Measurements from ENCODE around the gene TMEM9B. TPM values are rescaled to one million over a fixed set of nuclear protein-coding genes. Genes with fewer than 3 reads are reported as not detected.

Gene TMEM9B
- total and polyA plus RNA-seq, 8 donors, result 12.8 to 39.4 (median 19.5) TPM

DNA sequence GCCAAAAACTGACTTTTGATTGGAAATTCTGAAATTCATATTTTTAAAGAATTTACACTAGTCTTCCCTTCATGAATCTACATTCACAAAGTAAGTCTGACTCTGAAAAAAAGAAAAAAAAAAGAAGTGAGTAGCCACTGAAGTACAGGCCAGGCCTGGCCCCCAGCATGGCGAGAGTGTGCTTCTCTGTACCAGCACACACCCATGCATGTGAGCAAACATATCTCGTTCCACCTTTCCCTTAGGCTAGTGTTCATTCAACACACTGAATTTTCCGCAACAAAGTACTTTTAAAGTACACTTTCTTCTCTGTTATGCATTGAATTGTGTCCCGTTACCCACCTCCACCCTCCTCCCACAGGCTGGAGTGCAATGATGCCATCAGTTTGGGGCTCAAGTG is 36.0 kb downstream of the TMEM9B start:
- no peaks in the 10 kb centered on the region for H3K4me1 ChIP-seq
- no peaks in the 10 kb centered on the region for H3K27me3 ChIP-seq
- H3K27ac ChIP-seq, result no peak overlapping the region
- DNase-seq (no peak), ATAC-seq (no peak), FAIRE-seq (no peak)
- TF ChIP-seq CTCF (IDR thresholded peaks at IDR 0.05), result no peak
- WGBS, 2 donors, result 88 to 90% methylated on average over 4 of the region's 4 CpGs
- H3K4me3 ChIP-seq, result no peak overlapping the region
- no peaks in the 10 kb centered on the region for H3K36me3 ChIP-seq
- intact Hi-C loops (cut with DNase I), result no loop called here
- H3K9me3 ChIP-seq, result no peaks in the 10 kb centered on the region

- Histone ChIP-seq H3K36me3 (no peaks in the 10 kb centered on the region), H3K9me3 (no peaks in the 10 kb centered on the region), H3K27me3 (no peaks in the 10 kb centered on the region), H3K4me3 (no peak overlapping the region), H3K4me1 (no peaks in the 10 kb centered on the region), H3K27ac (no peak overlapping the region)
- no peak for TF ChIP-seq CTCF (IDR thresholded peaks at IDR 0.05)
- ATAC-seq, result no peak
- DNase-seq, result no peak
- 82 to 90% methylated on average over 5 of the region's 5 CpGs for WGBS, 2 donors
- intact Hi-C loops (cut with DNase I), result no loop called here
- no peak for FAIRE-seq
These were observed 37.0 kb downstream of the TMEM9B start for GRCh38 chr11:8927233-8927632.

DNA sequence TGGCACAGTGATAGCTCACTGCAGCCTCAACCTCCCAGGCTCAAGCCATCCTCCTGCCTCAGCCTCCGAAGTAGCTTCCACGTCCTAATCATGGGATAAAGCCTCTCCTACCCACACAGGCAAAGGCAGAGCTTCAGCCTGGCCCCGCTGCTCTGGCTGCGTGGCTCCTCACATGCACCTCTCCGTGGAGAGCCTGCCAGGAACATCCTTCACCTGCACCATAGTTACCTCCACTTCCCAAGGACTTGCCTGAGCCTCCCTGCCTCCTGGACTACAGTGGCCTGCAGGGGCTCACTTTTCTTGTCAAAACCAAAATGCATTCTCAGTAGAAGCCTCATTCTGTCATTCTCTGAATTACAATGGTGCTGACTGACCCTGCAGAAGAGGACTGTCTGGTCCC is 38.0 kb downstream of the TMEM9B start:
- ATAC-seq, result no peak
- H3K27ac ChIP-seq, result no peak overlapping the region
- WGBS, 2 donors, result 85 to 92% methylated on average over 5 of the region's 5 CpGs
- no peak overlapping the region for H3K4me3 ChIP-seq
- H3K36me3 ChIP-seq, result peaks cover 0 to 6% (median 0%) of the 10 kb centered on the region in 3 donors
- no peak for DNase-seq
- intact Hi-C loops (cut with DNase I), result no loop called here
- no peak for FAIRE-seq
- H3K9me3 ChIP-seq, result no peaks in the 10 kb centered on the region
- H3K27me3 ChIP-seq, result no peaks in the 10 kb centered on the region
- TF ChIP-seq CTCF (IDR thresholded peaks at IDR 0.05), result no peak
- no peaks in the 10 kb centered on the region for H3K4me1 ChIP-seq

DNA sequence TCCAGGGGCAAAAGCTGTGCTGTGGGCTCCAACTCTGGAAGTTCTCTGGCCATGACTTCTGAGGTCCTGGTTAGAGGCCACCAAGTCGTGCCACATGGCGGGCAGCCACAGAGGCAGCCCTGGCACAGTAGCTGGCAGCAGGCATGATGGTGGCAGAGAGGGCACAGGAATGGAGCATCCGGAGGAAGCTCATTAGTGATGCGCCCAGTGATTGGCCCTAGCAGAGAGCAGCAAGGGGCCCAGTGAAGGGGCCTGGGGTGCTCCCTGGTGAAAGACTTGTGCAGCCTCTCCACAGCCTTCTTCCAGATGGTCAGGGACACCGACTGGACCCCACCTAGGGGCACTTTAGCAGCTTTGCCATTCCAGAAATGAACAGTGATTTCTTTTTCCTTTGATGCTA is 38.5 kb downstream of the TMEM9B start:
- no peak for ATAC-seq

DNA sequence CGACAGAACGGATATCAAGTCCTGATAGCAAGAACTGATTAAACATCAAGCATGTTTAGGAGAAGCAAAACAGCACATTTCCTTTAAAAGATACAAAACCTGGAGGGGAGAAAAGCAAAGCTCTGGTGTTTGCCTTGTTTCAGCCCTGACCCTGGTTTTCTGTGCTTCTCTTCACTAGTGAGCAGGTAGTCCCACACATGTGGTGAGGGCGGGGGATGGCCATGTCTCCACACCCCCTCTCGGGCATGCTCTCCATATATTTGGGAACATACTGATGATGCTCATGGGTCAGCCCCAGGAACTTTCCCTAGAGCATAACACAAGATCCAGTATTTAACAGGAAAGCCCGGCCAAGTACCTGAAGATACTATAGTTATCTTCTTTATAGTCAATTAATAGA is 41.6 kb downstream of the TMEM9B start:
- WGBS, 2 donors, result 80 to 88% methylated on average over 5 of the region's 5 CpGs
- H3K4me3 ChIP-seq, result no peak overlapping the region
- intact Hi-C loops (cut with DNase I), result no loop called here
- no peak for ATAC-seq
- H3K4me1 ChIP-seq, result no peaks in the 10 kb centered on the region
- H3K9me3 ChIP-seq, result no peaks in the 10 kb centered on the region
- peaks cover 0 to 29% (median 8%) of the 10 kb centered on the region in 3 donors for H3K36me3 ChIP-seq
- TF ChIP-seq CTCF (IDR thresholded peaks at IDR 0.05), result no peak
- H3K27ac ChIP-seq, result no peak overlapping the region
- FAIRE-seq, result no peak
- no peaks in the 10 kb centered on the region for H3K27me3 ChIP-seq
- no peak for DNase-seq

More for the DNA sequence above, 38.5 kb downstream of the TMEM9B start:
- intact Hi-C loops (cut with DNase I), result no loop called here
- H3K9me3 ChIP-seq, result no peaks in the 10 kb centered on the region
- H3K4me1 ChIP-seq, result no peaks in the 10 kb centered on the region
- no peak overlapping the region for H3K4me3 ChIP-seq
- no peak for FAIRE-seq
- H3K27me3 ChIP-seq, result no peaks in the 10 kb centered on the region
- no peak overlapping the region for H3K27ac ChIP-seq
- DNase-seq, result no peak
- H3K36me3 ChIP-seq, result peaks cover 0 to 6% (median 0%) of the 10 kb centered on the region in 3 donors
- TF ChIP-seq CTCF (IDR thresholded peaks at IDR 0.05), result no peak
- WGBS, 2 donors, result 82 to 90% methylated on average over 5 of the region's 5 CpGs

All from pancreas (tissue), 10 donors.